IMR-90 (cell line): ENCODE measurements around the gene CPT1A. TPM values are rescaled to one million over a fixed set of nuclear protein-coding genes. Genes with fewer than 3 reads are reported as not detected.

Experiments
- ATAC-seq: fragments of 200-7000 bp; cut with Tn5 transposase; 2 replicates; pipeline ENCODE4 v1.9.1; 2020; ENCODE audit warnings: low read depth, mild to moderate bottlenecking, moderate library complexity
- BruUV-seq: library from RNA; stranded (reverse); fragments of 400-500 nt; replicated peaks from 2 replicates; lab custom pipeline; 2021; lab: Mats Ljungman, UMichigan
- CTCF ChIA-PET: fragments of 300-600 bp; formaldehyde crosslinking; extraction: SDS; loops from one replicate; lab custom pipeline; 2021; ENCODE audit warnings: antibody characterized with exemption; lab: Yijun Ruan, JAX
- POLR2A ChIA-PET: fragments of 300-600 bp; sonication (Branson Sonifier 250); formaldehyde crosslinking; loops from one replicate; lab custom pipeline; 2022; ENCODE audit warnings: antibody characterized with exemption; ENCODE audit not compliant: unreplicated experiment; lab: Charles Lee
- DNase-seq: peaks from one replicate; pipeline ENCODE4 v3.0.0; 2013
- H2AFZ ChIP-seq: replicated peaks from 2 replicates; pipeline ENCODE3; 2013; ENCODE audit warnings: low read length, mild to moderate bottlenecking; ENCODE audit not compliant: poor library complexity
- H2AK5ac ChIP-seq: 2 replicates; pipeline ENCODE4 v1.6.1; 2013; ENCODE audit warnings: low read depth, low read length, inconsistent platforms
- H2AK9ac ChIP-seq: replicated peaks from 2 replicates; pipeline ENCODE3; 2013; ENCODE audit warnings: mild to moderate bottlenecking, low read depth, low read length, moderate library complexity; ENCODE audit not compliant: poor library complexity
- H2BK120ac ChIP-seq: 2 replicates; pipeline ENCODE4 v1.6.1; 2013; ENCODE audit warnings: low read depth, low read length, inconsistent platforms
- H2BK15ac ChIP-seq: 3 replicates; pipeline ENCODE4 v1.6.1; 2013; ENCODE audit warnings: low read depth, low read length, inconsistent platforms
- H2BK20ac ChIP-seq: 2 replicates; pipeline ENCODE4 v1.6.1; 2013; ENCODE audit warnings: low read depth, mild to moderate bottlenecking, inconsistent platforms, low read length, moderate library complexity
- H2BK5ac ChIP-seq: 2 replicates; pipeline ENCODE4 v1.6.1; 2013; ENCODE audit warnings: mild to moderate bottlenecking, low read depth, low read length, inconsistent platforms; ENCODE audit not compliant: poor library complexity, severe bottlenecking
- H3K14ac ChIP-seq: replicated peaks from 2 replicates; pipeline ENCODE4 v1.6.1; 2013; ENCODE audit warnings: low read depth, low read length, inconsistent platforms
- H3K18ac ChIP-seq: 2 replicates; pipeline ENCODE4 v1.6.1; 2013; ENCODE audit warnings: low read depth, low read length, control low read depth
- H3K23ac ChIP-seq: 2 replicates; pipeline ENCODE4 v1.6.1; 2013; ENCODE audit warnings: low read depth, low read length, inconsistent platforms
- H3K27ac ChIP-seq: 2 replicates; pipeline ENCODE4 v1.5.1; 2013; ENCODE audit warnings: mild to moderate bottlenecking, control low read depth, low read length; ENCODE audit not compliant: insufficient read depth
- H3K27me3 ChIP-seq: 2 replicates; pipeline ENCODE4 v1.6.1; 2013; ENCODE audit warnings: low read length; ENCODE audit not compliant: control insufficient read depth, insufficient read depth
- H3K36me3 ChIP-seq: 2 replicates; pipeline ENCODE4 v1.6.1; 2013; ENCODE audit warnings: low read length, mixed read lengths; ENCODE audit not compliant: control insufficient read depth, insufficient read depth
- H3K4ac ChIP-seq: 2 replicates; pipeline ENCODE4 v1.6.1; 2013; ENCODE audit warnings: low read depth, low read length, inconsistent platforms
- H3K4me1 ChIP-seq: 2 replicates; pipeline ENCODE4 v1.6.1; 2013; ENCODE audit warnings: low read length, mixed read lengths; ENCODE audit not compliant: control insufficient read depth, insufficient read depth
- H3K4me2 ChIP-seq: 2 replicates; pipeline ENCODE4 v1.6.1; 2013; ENCODE audit warnings: low read depth, mild to moderate bottlenecking, control low read depth, low read length, moderate library complexity
- H3K4me3 ChIP-seq: 2 replicates; pipeline ENCODE4 v1.5.1; 2013; ENCODE audit warnings: low read depth, mild to moderate bottlenecking, control low read depth, low read length, moderate library complexity; ENCODE audit not compliant: insufficient read depth
- H3K56ac ChIP-seq: 2 replicates; pipeline ENCODE4 v1.6.1; 2013; ENCODE audit warnings: low read length, inconsistent platforms; ENCODE audit not compliant: insufficient read depth; ENCODE audit errors: extremely low read depth
- H3K79me1 ChIP-seq, 2 experiments: 2 replicates each; pipeline ENCODE4 v1.6.1; 2013; ENCODE audit warnings: low read length in 2 of 2, inconsistent platforms in 1 of 2, low read depth in 1 of 2
- H3K9ac ChIP-seq: 2 replicates; pipeline ENCODE4 v1.6.1; 2013; ENCODE audit warnings: low read depth, low read length, control low read depth
- H3K9me1 ChIP-seq: 2 replicates; pipeline ENCODE4 v1.6.1; 2013; ENCODE audit warnings: low read length, inconsistent platforms; ENCODE audit not compliant: insufficient read depth
- H3K9me3 ChIP-seq: 2 replicates; pipeline ENCODE4 v1.6.1; 2013; ENCODE audit warnings: low read length; ENCODE audit not compliant: control insufficient read depth, insufficient read depth
- H4K20me1 ChIP-seq: 2 replicates; pipeline ENCODE4 v1.6.1; 2013; ENCODE audit warnings: low read length, inconsistent platforms; ENCODE audit not compliant: insufficient read depth
- H4K5ac ChIP-seq: 2 replicates; pipeline ENCODE4 v1.6.1; 2013; ENCODE audit warnings: mild to moderate bottlenecking, low read depth, low read length, control low read depth
- H4K8ac ChIP-seq, 2 experiments: 2 replicates each; pipeline ENCODE4 v1.6.1; 2013; ENCODE audit warnings: low read depth in 2 of 2, low read length in 2 of 2, control low read depth in 1 of 2, inconsistent platforms in 1 of 2
- H4K91ac ChIP-seq: 2 replicates; pipeline ENCODE4 v1.6.1; 2013; ENCODE audit warnings: low read depth, low read length, inconsistent platforms; ENCODE audit not compliant: insufficient read depth
- BHLHE40 ChIP-seq: fragments of 150-350 bp; IDR thresholded peaks from 2 replicates; pipeline ENCODE4 v1.6.1; 2016; ENCODE audit warnings: mild to moderate bottlenecking, low read depth, low read length
- CEBPB ChIP-seq: IDR thresholded peaks from 2 replicates; pipeline ENCODE4 v1.6.1; 2012; ENCODE audit warnings: low read depth, low read length, improper control_type of control experiment
- CHD1 ChIP-seq: IDR thresholded peaks from 2 replicates; pipeline ENCODE4 v1.6.1; 2012; ENCODE audit warnings: low read depth, low read length, improper control_type of control experiment
- FOS ChIP-seq: fragments of 150-350 bp; IDR thresholded peaks from 2 replicates; pipeline ENCODE4 v1.6.1; 2016; ENCODE audit warnings: low read depth, low read length
- MAFK ChIP-seq: IDR thresholded peaks from 2 replicates; pipeline ENCODE4 v1.6.1; 2012; ENCODE audit warnings: low read depth, low read length, improper control_type of control experiment
- MXI1 ChIP-seq: IDR thresholded peaks from 2 replicates; pipeline ENCODE4 v1.6.1; 2012; ENCODE audit warnings: low read depth, mild to moderate bottlenecking, low read length, moderate library complexity, borderline replicate concordance
- NFE2L2 ChIP-seq: fragments of 150-350 bp; IDR thresholded peaks from 2 replicates; pipeline ENCODE4 v1.6.1; 2016; ENCODE audit warnings: low read depth, mild to moderate bottlenecking, low read length
- RAD21 ChIP-seq: IDR thresholded peaks from 2 replicates; pipeline ENCODE4 v1.6.1; 2012; ENCODE audit warnings: low read length, improper control_type of control experiment
- RCOR1 ChIP-seq: IDR thresholded peaks from 2 replicates; pipeline ENCODE4 v1.6.1; 2012; ENCODE audit warnings: mild to moderate bottlenecking, low read length, improper control_type of control experiment; ENCODE audit not compliant: insufficient replicate concordance
- RFX5 ChIP-seq: IDR thresholded peaks from 2 replicates; pipeline ENCODE4 v1.8.0; 2012; ENCODE audit warnings: low read depth, mild to moderate bottlenecking, low read length, moderate library complexity
- SMC3 ChIP-seq: fragments of 150-350 bp; IDR thresholded peaks from 2 replicates; pipeline ENCODE4 v1.6.1; 2016; ENCODE audit warnings: low read depth, mild to moderate bottlenecking, antibody characterized with exemption, low read length, moderate library complexity
- WGBS, 2 experiments: methylation state at CpG; one replicate each; pipeline versions ENCODE4 v1.1.5 to v1.1.7; 2013; ENCODE audit warnings: missing lambda C conversion rate in 2 of 2; ENCODE audit not compliant: insufficient read length in 1 of 2; ENCODE audit errors: extremely low coverage in 2 of 2; 5-methylcytosine and 5-hydroxymethylcytosine counted together
- dilution Hi-C: fragments of 300-500 bp; cut with HindIII; formaldehyde crosslinking; loops from one replicate; pipeline ENCODE4 v1.14.3; 2018; ENCODE audit warnings: low sequenced_read_pairs; ENCODE audit not compliant: unreplicated experiment
- in situ Hi-C: fragments of 300-500 bp; cut with MboI; formaldehyde crosslinking; loops from 3 replicates; pipeline ENCODE4 v1.14.3; 2019; ENCODE audit warnings: low sequenced_read_pairs, inconsistent platforms, mixed read lengths
- intact Hi-C: fragments of 100-400 bp; cut with micrococcal nuclease; formaldehyde crosslinking; loops from 2 replicates; pipeline ENCODE4 v1.10.0; 2022
- polyA plus RNA-seq, 3 experiments: library from polyadenylated mRNA; depleted of rRNA; stranded (reverse); fragments of >200 nt; gene quantifications; 2 replicates each; pipeline ENCODE4 v1.2.3, GENCODE V29; 2012; ENCODE audit warnings: low replicate concordance in 1 of 3
- total RNA-seq: library from RNA; depleted of rRNA; stranded (reverse); fragments of >200 nt; gene quantifications from 2 replicates; pipeline ENCODE4 v1.2.3, GENCODE V29; 2012
- TF ChIP-seq, protein P1 (sequence below): fragments of 150-350 bp; IDR thresholded peaks from 2 replicates; pipeline ENCODE4 v1.6.1; 2016; ENCODE audit warnings: low read depth, mild to moderate bottlenecking, low read length, moderate library complexity, borderline replicate concordance
- TF ChIP-seq, protein P2 (sequence below): fragments of 150-350 bp; IDR thresholded peaks from 2 replicates; pipeline ENCODE4 v1.6.1; 2017; ENCODE audit warnings: mild to moderate bottlenecking, antibody characterized with exemption, low read length, low read depth

CPT1A gene
- total and polyA plus RNA-seq, 2 of the 4 experiments (the other 2 are of a cell fraction): 15.4 to 21.3 TPM

DNA sequence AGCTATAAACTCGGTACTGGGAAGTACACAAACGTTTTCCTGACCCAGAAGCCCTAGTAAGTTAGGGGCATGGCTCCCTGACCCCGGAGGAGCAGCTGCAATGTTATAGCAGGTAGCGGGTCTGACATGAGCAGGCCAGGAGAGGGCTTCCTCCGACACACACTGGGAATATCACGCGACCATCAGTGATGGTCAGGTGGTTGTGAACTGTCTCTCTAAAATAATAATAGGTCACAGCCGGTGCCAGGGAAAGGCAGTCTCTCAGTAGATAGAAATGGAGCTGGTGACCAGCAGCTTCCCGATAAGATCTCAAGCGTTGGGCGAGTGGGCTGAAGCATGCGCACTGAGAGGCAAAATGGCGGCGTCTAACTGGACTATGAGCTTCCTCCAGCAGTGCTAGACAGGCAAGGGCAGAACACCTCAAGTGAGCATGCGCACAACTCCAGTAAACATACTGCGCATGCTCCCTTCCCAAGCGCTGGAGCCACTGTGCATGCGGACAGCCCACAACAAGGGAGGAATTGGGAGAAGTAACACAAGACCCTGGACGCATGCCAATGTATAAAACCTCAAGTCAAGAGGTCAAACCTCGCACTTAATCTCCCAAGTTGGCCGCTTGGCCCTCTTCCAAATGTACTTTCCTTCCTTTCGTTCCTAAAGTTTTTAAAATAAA is 68.1 kb downstream of the CPT1A start:
- DNase-seq (peak; percentile 85), ATAC-seq (peak; percentile 66)
- intact Hi-C loops: no loop called here
- Histone ChIP-seq H3K79me1 (no peaks in the 10 kb centered on the region), H2BK120ac (no peak overlapping the region), H2BK15ac (no peak overlapping the region), H3K56ac (no peak overlapping the region), H4K8ac (peak overlapping the region; percentile 28 to 45; a peak in 2 of 4 replicates), H4K5ac (no peak overlapping the region), H3K9ac (no peak overlapping the region), H2AFZ (peak overlapping the region; percentile 60), H3K14ac (no peak overlapping the region), H2BK20ac (no peak overlapping the region), H3K23ac (no peak overlapping the region), H3K4ac (no peak overlapping the region), H3K27ac (no peak overlapping the region), H3K9me1 (no peaks in the 10 kb centered on the region), H4K20me1 (no peaks in the 10 kb centered on the region; the same call in 1 of the 2 replicates), H3K36me3 (peaks cover 68% of the 10 kb centered on the region), H3K4me2 (no peak overlapping the region), H4K91ac (no peak overlapping the region; the same call in 1 of the 2 replicates), H3K18ac (no peak overlapping the region), H3K4me1 (peaks cover 2% of the 10 kb centered on the region; the same call in 1 of the 2 replicates), H3K9me3 (no peaks in the 10 kb centered on the region), H2AK5ac (no peak overlapping the region), H3K27me3 (no peaks in the 10 kb centered on the region), H3K4me3 (no peak overlapping the region), H2AK9ac (no peak overlapping the region), H2BK5ac (no peak overlapping the region)
- in situ Hi-C loops: no loop called here
- TF ChIP-seq BHLHE40 (no peak), CEBPB (no peak), SMC3 (no peak), NFE2L2 (no peak), MXI1 (no peak), FOS (no peak), RFX5 (no peak), RAD21 (no peak), MAFK (no peak), CHD1 (no peak), RCOR1 (no peak)
- TF ChIP-seq, protein P1, sequence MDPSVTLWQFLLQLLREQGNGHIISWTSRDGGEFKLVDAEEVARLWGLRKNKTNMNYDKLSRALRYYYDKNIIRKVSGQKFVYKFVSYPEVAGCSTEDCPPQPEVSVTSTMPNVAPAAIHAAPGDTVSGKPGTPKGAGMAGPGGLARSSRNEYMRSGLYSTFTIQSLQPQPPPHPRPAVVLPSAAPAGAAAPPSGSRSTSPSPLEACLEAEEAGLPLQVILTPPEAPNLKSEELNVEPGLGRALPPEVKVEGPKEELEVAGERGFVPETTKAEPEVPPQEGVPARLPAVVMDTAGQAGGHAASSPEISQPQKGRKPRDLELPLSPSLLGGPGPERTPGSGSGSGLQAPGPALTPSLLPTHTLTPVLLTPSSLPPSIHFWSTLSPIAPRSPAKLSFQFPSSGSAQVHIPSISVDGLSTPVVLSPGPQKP: no peak
- TF ChIP-seq, protein P2, sequence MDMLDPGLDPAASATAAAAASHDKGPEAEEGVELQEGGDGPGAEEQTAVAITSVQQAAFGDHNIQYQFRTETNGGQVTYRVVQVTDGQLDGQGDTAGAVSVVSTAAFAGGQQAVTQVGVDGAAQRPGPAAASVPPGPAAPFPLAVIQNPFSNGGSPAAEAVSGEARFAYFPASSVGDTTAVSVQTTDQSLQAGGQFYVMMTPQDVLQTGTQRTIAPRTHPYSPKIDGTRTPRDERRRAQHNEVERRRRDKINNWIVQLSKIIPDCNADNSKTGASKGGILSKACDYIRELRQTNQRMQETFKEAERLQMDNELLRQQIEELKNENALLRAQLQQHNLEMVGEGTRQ: no peak
- ChIA-PET CTCF (interaction anchor here (0.6 kb wide), 2 partner anchors 13 to 224 kb away, joined by 3 read pairs; no protein-coding TSS in a partner anchor), POLR2A (no interaction called here)
- no TSS peak for BruUV-seq
- WGBS, 2 experiments: 70% methylated on average over 10 of the region's 22 CpGs; no CpG with 5 or more reads in 1 of the 2 experiments
- dilution Hi-C loops: no loop called here
